ENCODE results near the gene C6orf89.
"Not testable (repeated sequence)": the region's sequence is repeated elsewhere in the genome, so short reads cannot be mapped to it uniquely, and the experiment has no call there.

The C6orf89 gene

DNA sequence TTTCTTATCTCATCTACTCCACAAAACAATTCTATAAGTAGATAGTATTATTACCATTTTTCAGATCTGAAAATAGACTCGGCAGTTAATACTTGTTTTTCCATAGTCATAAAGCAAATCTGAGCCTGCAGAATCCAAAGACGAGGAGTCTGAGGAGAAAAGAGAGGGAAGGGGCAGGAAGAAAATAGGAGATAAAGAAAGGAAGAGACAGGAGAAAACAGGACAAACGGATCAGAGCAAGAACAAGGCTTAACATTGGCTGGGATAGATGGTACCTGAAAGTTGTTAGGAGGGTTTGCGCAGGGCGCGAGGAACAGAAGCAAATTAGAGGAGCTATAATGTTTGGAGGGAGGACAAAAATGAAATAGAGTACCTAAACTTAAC is 10.5 kb upstream of the C6orf89 start:
- no peak for DNase-seq (ENCODE audit: extremely low spot score)
- TF ChIP-seq, protein P1, sequence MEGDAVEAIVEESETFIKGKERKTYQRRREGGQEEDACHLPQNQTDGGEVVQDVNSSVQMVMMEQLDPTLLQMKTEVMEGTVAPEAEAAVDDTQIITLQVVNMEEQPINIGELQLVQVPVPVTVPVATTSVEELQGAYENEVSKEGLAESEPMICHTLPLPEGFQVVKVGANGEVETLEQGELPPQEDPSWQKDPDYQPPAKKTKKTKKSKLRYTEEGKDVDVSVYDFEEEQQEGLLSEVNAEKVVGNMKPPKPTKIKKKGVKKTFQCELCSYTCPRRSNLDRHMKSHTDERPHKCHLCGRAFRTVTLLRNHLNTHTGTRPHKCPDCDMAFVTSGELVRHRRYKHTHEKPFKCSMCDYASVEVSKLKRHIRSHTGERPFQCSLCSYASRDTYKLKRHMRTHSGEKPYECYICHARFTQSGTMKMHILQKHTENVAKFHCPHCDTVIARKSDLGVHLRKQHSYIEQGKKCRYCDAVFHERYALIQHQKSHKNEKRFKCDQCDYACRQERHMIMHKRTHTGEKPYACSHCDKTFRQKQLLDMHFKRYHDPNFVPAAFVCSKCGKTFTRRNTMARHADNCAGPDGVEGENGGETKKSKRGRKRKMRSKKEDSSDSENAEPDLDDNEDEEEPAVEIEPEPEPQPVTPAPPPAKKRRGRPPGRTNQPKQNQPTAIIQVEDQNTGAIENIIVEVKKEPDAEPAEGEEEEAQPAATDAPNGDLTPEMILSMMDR (IDR thresholded peaks at IDR 0.05; ENCODE audit: control extremely low read depth, extremely low read depth, low read depth, missing control alignments): no peak
- ChIA-PET POLR2A (interaction anchor here (1.6 kb wide), 1 partner anchor 10 kb away, joined by 5 read pairs; the partner anchor contains the start of gene C6orf89), CTCF (interaction anchor here (0.7 to 6.0 kb wide), 13 partner anchors 9 to 450 kb away, joined by 3 to 88 read pairs (median 4); partner anchors contain the start of gene C6orf89)

DNA sequence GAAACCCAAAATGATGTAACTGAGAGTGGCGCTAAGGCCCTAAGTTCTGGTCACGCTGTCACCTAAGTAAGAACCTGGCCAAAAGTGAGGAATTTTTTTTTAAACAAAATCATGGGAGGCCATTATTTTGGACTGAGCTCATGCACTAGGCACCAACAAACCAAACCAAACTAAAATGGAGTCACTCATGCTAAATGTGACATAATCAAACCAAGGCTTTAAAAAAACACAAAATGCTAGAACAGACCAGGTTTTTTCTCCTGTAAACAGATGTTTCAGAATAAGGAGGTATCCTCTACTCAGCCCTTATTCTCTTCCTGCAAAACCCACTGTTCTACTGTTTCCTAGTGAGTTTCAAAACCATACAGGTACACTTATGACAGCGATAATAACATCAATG is 1.1 kb upstream of the C6orf89 start:
- no peak for DNase-seq (ENCODE audit: extremely low spot score)
- CTCF ChIA-PET: interaction anchor here (0.8 to 3.5 kb wide), 22 partner anchors 10 to 309 kb away, joined by 3 to 88 read pairs (median 6); partner anchors contain the start of gene PPIL1
- TF ChIP-seq, protein P1 (IDR thresholded peaks at IDR 0.05; ENCODE audit: control extremely low read depth, extremely low read depth, low read depth, missing control alignments): no peak
- POLR2A ChIA-PET: no interaction called here

DNA sequence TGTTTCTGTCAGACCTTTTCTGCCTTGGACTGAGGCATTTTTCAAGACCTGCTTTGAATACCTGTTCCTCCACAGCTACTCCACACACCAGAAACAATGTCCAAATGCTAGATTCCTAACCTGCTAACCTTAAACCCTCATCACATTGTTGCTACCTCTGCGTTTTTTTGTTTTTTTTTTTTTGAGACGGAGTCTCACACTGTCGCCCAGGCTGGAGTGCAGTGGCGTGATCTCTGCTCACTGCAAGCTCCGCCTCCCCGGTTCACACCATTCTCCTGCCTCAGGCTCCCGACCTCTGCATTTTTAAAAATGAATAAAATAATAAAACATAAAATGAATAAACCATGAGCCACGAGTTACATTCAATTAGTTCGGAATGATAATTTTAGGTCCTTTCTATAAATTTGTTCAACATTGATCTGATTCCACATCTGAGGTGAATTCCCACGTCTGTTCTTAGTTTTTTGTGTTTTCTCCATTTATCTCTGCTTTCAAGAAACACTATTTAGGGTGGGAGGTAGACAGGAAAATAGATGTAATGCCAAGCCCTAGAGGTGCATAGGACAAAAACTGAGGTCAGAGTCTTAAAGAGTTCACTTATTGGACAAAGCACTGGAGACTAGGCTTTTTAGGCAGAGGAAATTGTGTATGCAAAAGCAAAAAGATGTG is 1.3 kb downstream of the C6orf89 start:
- ChIA-PET POLR2A (no interaction called here), CTCF (interaction anchor here (1.4 kb wide), 1 partner anchor 36 kb away, joined by 3 read pairs; no protein-coding TSS in a partner anchor)
- DNase-seq (ENCODE audit: extremely low spot score): no peak
- TF ChIP-seq, protein P1 (IDR thresholded peaks at IDR 0.05; ENCODE audit: control extremely low read depth, extremely low read depth, low read depth, missing control alignments): no peak

DNA sequence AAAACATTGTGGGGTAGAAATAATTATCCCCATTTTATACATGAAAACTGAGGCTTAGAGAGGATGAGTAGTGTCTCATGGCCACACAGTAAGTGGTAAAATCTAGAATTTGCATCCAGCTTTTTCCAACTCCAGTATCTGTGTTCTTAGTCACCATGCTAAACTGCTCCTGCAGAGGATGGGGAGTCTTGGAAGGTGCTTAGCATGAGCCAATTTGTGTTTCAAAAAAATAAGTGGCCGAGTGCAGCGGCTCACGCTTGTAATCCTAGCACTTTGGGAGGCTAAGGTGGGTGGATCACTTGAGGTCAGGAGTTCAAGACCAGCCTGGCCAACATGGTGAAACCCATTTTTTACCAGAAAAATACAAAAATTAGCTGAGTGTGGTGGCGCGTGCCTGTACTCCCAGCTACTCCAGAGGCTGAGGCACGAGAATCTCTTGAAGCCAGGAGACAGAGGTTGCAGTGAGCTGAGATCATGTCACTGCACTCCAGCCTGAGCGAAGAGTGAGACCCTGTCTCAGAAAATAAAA is 2.4 kb downstream of the C6orf89 start:
- POLR2A ChIA-PET: no interaction called here
- CTCF ChIA-PET: interaction anchor here (1.8 kb wide), 1 partner anchor 130 kb away, joined by 13 read pairs; no protein-coding TSS in a partner anchor

DNA sequence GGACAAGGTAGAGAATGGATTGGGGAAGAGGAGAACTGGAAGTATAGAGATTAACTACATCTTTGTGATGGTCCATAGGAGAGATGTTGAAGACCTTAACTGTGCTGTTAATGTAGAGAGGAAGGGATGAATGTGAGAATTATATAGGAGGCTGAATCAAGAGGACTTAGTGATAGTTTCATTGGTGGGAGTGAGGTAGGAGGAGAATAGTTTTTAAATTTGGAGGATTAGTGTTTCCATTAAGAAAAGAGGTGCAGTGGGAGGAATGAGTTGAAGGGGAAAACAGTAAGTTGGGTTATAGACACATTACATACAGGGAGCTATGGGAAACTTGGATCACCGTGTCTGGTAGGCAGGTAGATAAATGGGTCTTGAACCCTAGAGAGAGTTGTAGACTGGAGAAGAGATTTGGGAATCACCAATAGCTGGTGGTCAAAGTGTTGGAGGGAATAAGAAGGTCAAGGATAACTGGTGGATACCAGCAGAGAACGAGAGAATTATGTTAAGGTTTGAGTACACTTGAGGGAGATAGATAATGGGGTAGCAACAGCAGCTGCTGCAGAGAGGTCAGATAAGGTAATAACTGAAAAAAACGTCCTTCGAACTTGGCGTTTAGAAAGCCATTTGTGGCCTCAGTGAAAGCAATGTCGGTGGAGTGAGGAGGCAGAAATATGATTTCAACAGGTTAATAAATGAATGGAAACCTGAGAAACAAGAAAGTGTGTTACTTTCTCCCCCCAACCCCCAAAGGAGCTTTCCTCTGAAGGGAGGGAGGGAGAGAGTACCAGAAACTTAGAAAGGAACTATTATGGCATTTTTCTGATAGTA is 3.1 kb downstream of the C6orf89 start:
- DNase-seq (ENCODE audit: extremely low spot score): no peak
- ChIA-PET CTCF (interaction anchor here (1.1 to 2.0 kb wide), 8 partner anchors 10 to 129 kb away, joined by 3 to 13 read pairs (median 4); no protein-coding TSS in a partner anchor), POLR2A (interaction anchor here (0.6 kb wide), 1 partner anchor 41 kb away, joined by 3 read pairs; no protein-coding TSS in a partner anchor)
- TF ChIP-seq, protein P1 (IDR thresholded peaks at IDR 0.05; ENCODE audit: control extremely low read depth, extremely low read depth, low read depth, missing control alignments): no peak

More for the DNA sequence above, 2.4 kb downstream of the C6orf89 start:
- no peak for DNase-seq (ENCODE audit: extremely low spot score)
- TF ChIP-seq, protein P1 (IDR thresholded peaks at IDR 0.05; ENCODE audit: control extremely low read depth, extremely low read depth, low read depth, missing control alignments): no peak

DNA sequence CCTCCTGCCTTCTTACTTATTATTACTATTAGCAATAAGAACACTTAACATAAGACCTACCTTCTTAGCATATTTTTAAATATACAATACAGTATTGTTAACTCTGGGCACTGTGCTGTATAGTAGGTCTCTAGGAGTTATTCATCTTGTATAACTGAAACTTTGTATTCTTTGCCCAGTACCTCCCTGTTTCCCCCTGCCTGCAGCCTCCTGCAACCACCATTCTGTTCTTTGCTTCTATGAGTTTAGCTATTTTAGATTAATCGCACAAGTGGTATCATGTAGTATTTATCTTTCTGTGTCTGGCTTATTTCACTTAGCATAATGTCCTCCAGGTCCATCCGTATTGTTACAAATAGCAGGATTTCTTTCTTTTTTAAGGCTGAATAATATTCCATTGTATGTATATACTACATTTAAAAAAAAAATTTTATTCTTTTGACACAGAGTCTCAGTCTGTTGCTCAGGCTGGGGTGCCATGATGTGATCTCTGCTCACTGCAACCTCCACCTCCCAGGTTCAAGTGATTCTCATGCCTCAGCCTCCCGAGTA is 4.4 kb downstream of the C6orf89 start:
- TF ChIP-seq, protein P1 (IDR thresholded peaks at IDR 0.05; ENCODE audit: control extremely low read depth, extremely low read depth, low read depth, missing control alignments): no peak
- no peak for DNase-seq (ENCODE audit: extremely low spot score)
- ChIA-PET CTCF (interaction anchor here (1.2 to 2.9 kb wide), 9 partner anchors 9 to 320 kb away, joined by 3 to 13 read pairs (median 4); no protein-coding TSS in a partner anchor), POLR2A (no interaction called here)

DNA sequence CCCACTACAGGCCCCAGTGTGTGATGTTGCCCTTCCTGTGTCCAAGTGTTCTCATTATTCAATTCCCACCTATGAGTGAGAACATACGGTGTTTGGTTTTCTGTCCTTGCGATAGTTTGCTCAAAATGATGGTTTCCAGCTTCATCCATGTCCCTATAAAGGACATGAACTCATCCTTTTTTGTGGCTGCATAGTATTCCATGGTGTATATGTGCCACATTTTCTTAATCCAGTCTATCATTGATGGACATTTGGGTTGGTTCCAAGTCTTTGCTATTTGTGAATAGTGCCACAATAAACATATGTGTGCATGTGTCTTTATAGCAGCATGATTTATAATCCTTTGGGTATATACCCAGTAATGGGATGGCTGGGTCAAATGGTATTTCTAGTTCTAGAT is 5.4 kb downstream of the C6orf89 start:
- POLR2A ChIA-PET; DNase-seq (ENCODE audit: extremely low spot score): not testable (repeated sequence)
- CTCF ChIA-PET: interaction anchor here (1.2 to 2.9 kb wide), 3 partner anchors 17 to 127 kb away, joined by 3 to 10 read pairs (median 5); partner anchors contain the start of gene PPIL1
